Activated T-helper 17 cell treated with anti-CD3 and anti-CD28 coated beads, Interleukin-2, amount 50 U/mL, for 72 hours (primary cell): ENCODE data around the gene ABCF3. TPM values are rescaled to one million over a fixed set of nuclear protein-coding genes. Genes with fewer than 3 reads are reported as not detected.
A peak's percentile ranks its signal among the peaks of the same experiment; 100 is the strongest.

ENCODE experiments used
- ATAC-seq: fragments of 150-1000 bp; cut with Tn5 transposase; replicated peaks from 2 replicates; pipeline ENCODE4 v1.10.0; 2021; ENCODE audit warnings: mild to moderate bottlenecking, moderate library complexity
- H3K27ac Mint-ChIP-seq: one replicate; pipeline ENCODE4 v1.8.0; 2022; ENCODE audit warnings: mixed read lengths
- H3K27me3 Mint-ChIP-seq: one replicate; pipeline ENCODE4 v1.8.0; 2022; ENCODE audit warnings: mixed read lengths
- H3K36me3 Mint-ChIP-seq: one replicate; pipeline ENCODE4 v1.8.0; 2022; ENCODE audit warnings: low read depth, mild to moderate bottlenecking, mixed read lengths
- H3K4me1 Mint-ChIP-seq: one replicate; pipeline ENCODE4 v1.8.0; 2022; ENCODE audit warnings: mixed read lengths
- H3K4me3 Mint-ChIP-seq: one replicate; pipeline ENCODE4 v1.8.0; 2022; ENCODE audit warnings: mild to moderate bottlenecking, mixed read lengths
- H3K9me3 Mint-ChIP-seq: one replicate; pipeline ENCODE4 v1.8.0; 2022; ENCODE audit warnings: mixed read lengths
- total RNA-seq, 2 donors: library from RNA; stranded (reverse); gene quantifications; one replicate each; pipeline ENCODE4 v1.2.3, GENCODE V29; 2022

Gene ABCF3
- total RNA-seq, 2 donors from 2014 or later: 75.5 to 93.5 TPM

GRCh38 chr3:184228376-184229137 lies 42.6 kb downstream of the ABCF3 start:
- H3K27me3 Mint-ChIP-seq: peaks cover 54% of the 10 kb centered on the region
- H3K9me3 Mint-ChIP-seq: no peaks in the 10 kb centered on the region
- ATAC-seq: no peak
- peak overlapping the region; percentile 68 for H3K4me3 Mint-ChIP-seq
- H3K36me3 Mint-ChIP-seq: peaks cover 9% of the 10 kb centered on the region
- peaks cover 8% of the 10 kb centered on the region for H3K4me1 Mint-ChIP-seq
- H3K27ac Mint-ChIP-seq: no peak overlapping the region

- H3K36me3 Mint-ChIP-seq: peaks cover 9% of the 10 kb centered on the region
- H3K27ac Mint-ChIP-seq: no peak within 1 kb of the TSS
- ATAC-seq: peak; percentile 76
- no peaks in the 10 kb centered on the region for H3K9me3 Mint-ChIP-seq
- peaks cover 8% of the 10 kb centered on the region for H3K4me1 Mint-ChIP-seq
- H3K27me3 Mint-ChIP-seq: peaks cover 50% of the 10 kb centered on the region
- peak within 1 kb of the TSS; percentile 68 for H3K4me3 Mint-ChIP-seq
Observed at GRCh38 chr3:184229394-184230080, 43.5 kb downstream of the ABCF3 start, which contains the start of gene VWA5B2. Gene VWA5B2 (plus strand): TSS chr3:184229585. CDS start chr3:184230529, 944 bp downstream.

- H3K27ac Mint-ChIP-seq: no peak overlapping the region
- peaks cover 48% of the 10 kb centered on the region for H3K27me3 Mint-ChIP-seq
- no peak for ATAC-seq
Observed at GRCh38 chr3:184230081-184230602, 44.1 kb downstream of the ABCF3 start.

GRCh38 chr3:184230603-184231528 lies 44.9 kb downstream of the ABCF3 start:
- Mint-ChIP-seq H3K36me3 (peaks cover 9% of the 10 kb centered on the region), H3K4me1 (peaks cover 8% of the 10 kb centered on the region), H3K9me3 (no peaks in the 10 kb centered on the region), H3K4me3 (peak overlapping the region; percentile 65), H3K27ac (peak overlapping the region; percentile 3), H3K27me3 (peaks cover 43% of the 10 kb centered on the region)
- ATAC-seq: no peak

More at GRCh38 chr3:184230081-184230602, 44.1 kb downstream of the ABCF3 start:
- Mint-ChIP-seq H3K4me3 (peak overlapping the region; percentile 42), H3K36me3 (peaks cover 9% of the 10 kb centered on the region), H3K4me1 (peaks cover 8% of the 10 kb centered on the region), H3K9me3 (no peaks in the 10 kb centered on the region)

GRCh38 chr3:184231671-184232070 lies 45.7 kb downstream of the ABCF3 start:
- peaks cover 9% of the 10 kb centered on the region for H3K36me3 Mint-ChIP-seq
- peak overlapping the region; percentile 65 for H3K4me3 Mint-ChIP-seq
- peak overlapping the region; percentile 3 for H3K27ac Mint-ChIP-seq
- no peak for ATAC-seq
- no peaks in the 10 kb centered on the region for H3K9me3 Mint-ChIP-seq
- peaks cover 37% of the 10 kb centered on the region for H3K27me3 Mint-ChIP-seq
- peaks cover 8% of the 10 kb centered on the region for H3K4me1 Mint-ChIP-seq

- Mint-ChIP-seq H3K36me3 (peaks cover 9% of the 10 kb centered on the region), H3K27me3 (peaks cover 30% of the 10 kb centered on the region), H3K4me1 (peaks cover 8% of the 10 kb centered on the region), H3K9me3 (no peaks in the 10 kb centered on the region), H3K4me3 (no peak overlapping the region), H3K27ac (no peak overlapping the region)
- no peak for ATAC-seq
Observed at GRCh38 chr3:184233127-184233843, 47.3 kb downstream of the ABCF3 start.

- Mint-ChIP-seq H3K4me1 (peaks cover 8% of the 10 kb centered on the region), H3K36me3 (peaks cover 9% of the 10 kb centered on the region), H3K9me3 (no peaks in the 10 kb centered on the region), H3K27ac (no peak overlapping the region), H3K27me3 (peaks cover 23% of the 10 kb centered on the region), H3K4me3 (no peak overlapping the region)
- no peak for ATAC-seq
Observed at GRCh38 chr3:184234224-184234623, 48.2 kb downstream of the ABCF3 start.

- Mint-ChIP-seq H3K36me3 (peaks cover 9% of the 10 kb centered on the region), H3K27me3 (peaks cover 23% of the 10 kb centered on the region), H3K4me1 (peaks cover 9% of the 10 kb centered on the region), H3K9me3 (no peaks in the 10 kb centered on the region), H3K27ac (no peak overlapping the region), H3K4me3 (no peak overlapping the region)
- ATAC-seq: no peak
Observed at GRCh38 chr3:184234671-184235380, 48.8 kb downstream of the ABCF3 start.

GRCh38 chr3:184235381-184236032 lies 49.5 kb downstream of the ABCF3 start:
- ATAC-seq: no peak
- H3K27me3 Mint-ChIP-seq: peaks cover 23% of the 10 kb centered on the region
- no peaks in the 10 kb centered on the region for H3K9me3 Mint-ChIP-seq
- no peak overlapping the region for H3K4me3 Mint-ChIP-seq
- peaks cover 14% of the 10 kb centered on the region for H3K4me1 Mint-ChIP-seq
- H3K27ac Mint-ChIP-seq: no peak overlapping the region
- H3K36me3 Mint-ChIP-seq: peaks cover 9% of the 10 kb centered on the region

GRCh38 chr3:184236033-184236410 lies 50.0 kb downstream of the ABCF3 start:
- Mint-ChIP-seq H3K27me3 (peaks cover 20% of the 10 kb centered on the region), H3K9me3 (no peaks in the 10 kb centered on the region), H3K4me1 (peaks cover 12% of the 10 kb centered on the region), H3K27ac (no peak overlapping the region), H3K4me3 (no peak overlapping the region), H3K36me3 (peaks cover 6% of the 10 kb centered on the region)
- ATAC-seq: no peak

GRCh38 chr3:184236636-184237035 lies 50.6 kb downstream of the ABCF3 start:
- Mint-ChIP-seq H3K4me3 (no peak overlapping the region), H3K27me3 (peaks cover 14% of the 10 kb centered on the region), H3K9me3 (no peaks in the 10 kb centered on the region), H3K36me3 (no peaks in the 10 kb centered on the region), H3K4me1 (peaks cover 6% of the 10 kb centered on the region), H3K27ac (no peak overlapping the region)
- ATAC-seq: no peak

GRCh38 chr3:184237211-184237610 lies 51.2 kb downstream of the ABCF3 start:
- Mint-ChIP-seq H3K4me1 (peaks cover 6% of the 10 kb centered on the region), H3K4me3 (no peak overlapping the region), H3K27ac (peak overlapping the region; percentile 20), H3K27me3 (peaks cover 9% of the 10 kb centered on the region), H3K9me3 (no peaks in the 10 kb centered on the region), H3K36me3 (peaks cover 3% of the 10 kb centered on the region)
- no peak for ATAC-seq

- peaks cover 3% of the 10 kb centered on the region for H3K27me3 Mint-ChIP-seq
- H3K36me3 Mint-ChIP-seq: peaks cover 9% of the 10 kb centered on the region
- no peak for ATAC-seq
- H3K4me3 Mint-ChIP-seq: no peak overlapping the region
- H3K4me1 Mint-ChIP-seq: peaks cover 6% of the 10 kb centered on the region
- H3K9me3 Mint-ChIP-seq: no peaks in the 10 kb centered on the region
- peak overlapping the region; percentile 20 for H3K27ac Mint-ChIP-seq
Observed at GRCh38 chr3:184237807-184238206, 51.8 kb downstream of the ABCF3 start.
